MM.1S (cell line): ENCODE results near the gene FRMD4B.

Experiments
- DNase-seq: peaks from one replicate; pipeline ENCODE4 v3.0.0-alpha.2; 2015
- H2AFZ ChIP-seq: fragments of 300-600 bp; sonication (generic); 2 replicates; pipeline ENCODE4 v1.6.0; 2016; ENCODE audit warnings: antibody characterized with exemption, low read length
- H3F3A ChIP-seq: fragments of 300-600 bp; sonication (generic); 2 replicates; pipeline ENCODE4 v1.6.1; 2016; ENCODE audit warnings: mild to moderate bottlenecking, antibody characterized with exemption, low read length, moderate library complexity, mixed read lengths; ENCODE audit not compliant: insufficient read depth
- H3K27ac ChIP-seq: fragments of 300-600 bp; sonication (generic); 2 replicates; pipeline ENCODE4 v1.5.1; 2016; ENCODE audit warnings: mild to moderate bottlenecking, low read length
- H3K27me3 ChIP-seq: fragments of 300-600 bp; sonication (generic); replicated peaks from 2 replicates; pipeline ENCODE4 v1.6.0; 2016; ENCODE audit warnings: low read length; ENCODE audit not compliant: insufficient read depth
- H3K36me3 ChIP-seq: fragments of 300-600 bp; sonication (generic); replicated peaks from 2 replicates; pipeline ENCODE4 v1.6.1; 2016; ENCODE audit warnings: mild to moderate bottlenecking, low read length, mixed read lengths; ENCODE audit not compliant: insufficient read depth
- H3K4me1 ChIP-seq: fragments of 300-600 bp; sonication (generic); 2 replicates; pipeline ENCODE4 v1.6.1; 2016; ENCODE audit warnings: low read length, mixed read lengths
- H3K4me2 ChIP-seq: fragments of 300-600 bp; sonication (generic); 2 replicates; pipeline ENCODE4 v1.6.0; 2016; ENCODE audit warnings: low read depth, low read length
- H3K4me3 ChIP-seq: fragments of 300-600 bp; sonication (generic); 2 replicates; pipeline ENCODE4 v1.5.1; 2016; ENCODE audit warnings: low read length, mixed read lengths
- H3K79me2 ChIP-seq: fragments of 300-600 bp; sonication (generic); 2 replicates; pipeline ENCODE4 v1.6.1; 2016; ENCODE audit warnings: mixed run types, low read length, mixed read lengths
- H3K9ac ChIP-seq: fragments of 300-600 bp; sonication (generic); 2 replicates; pipeline ENCODE4 v1.6.1; 2016; ENCODE audit warnings: low read length, mixed read lengths
- H3K9me2 ChIP-seq: fragments of 300-600 bp; sonication (generic); replicated peaks from 2 replicates; pipeline ENCODE4 v1.6.1; 2016; ENCODE audit warnings: mild to moderate bottlenecking, low read length, mixed read lengths; ENCODE audit not compliant: insufficient read depth
- H3K9me3 ChIP-seq: fragments of 300-600 bp; sonication (generic); replicated peaks from 2 replicates; pipeline ENCODE4 v1.6.1; 2016; ENCODE audit warnings: mild to moderate bottlenecking, low read length, mixed read lengths; ENCODE audit not compliant: insufficient read depth
- H4K20me1 ChIP-seq: fragments of 300-600 bp; sonication (generic); 2 replicates; pipeline ENCODE4 v1.6.1; 2016; ENCODE audit warnings: mild to moderate bottlenecking, low read length, moderate library complexity, mixed read lengths; ENCODE audit not compliant: insufficient read depth
- EZH2 ChIP-seq: fragments of 300-600 bp; sonication (generic); optimal IDR thresholded peaks from 2 replicates; pipeline ENCODE3; 2017; ENCODE audit warnings: low read depth, mild to moderate bottlenecking, antibody characterized with exemption, low read length, mixed read lengths
- EZH2phosphoT487 ChIP-seq: fragments of 300-600 bp; sonication (generic); IDR thresholded peaks from 2 replicates; pipeline ENCODE4 v1.6.1; 2018; ENCODE audit warnings: antibody characterized with exemption, low read length
- TF ChIP-seq, protein P1 (sequence below): fragments of 300-600 bp; sonication (generic); IDR thresholded peaks from 2 replicates; pipeline ENCODE4 v1.5.1; 2016; ENCODE audit warnings: antibody characterized with exemption, low read length, mixed read lengths

Gene FRMD4B

DNA sequence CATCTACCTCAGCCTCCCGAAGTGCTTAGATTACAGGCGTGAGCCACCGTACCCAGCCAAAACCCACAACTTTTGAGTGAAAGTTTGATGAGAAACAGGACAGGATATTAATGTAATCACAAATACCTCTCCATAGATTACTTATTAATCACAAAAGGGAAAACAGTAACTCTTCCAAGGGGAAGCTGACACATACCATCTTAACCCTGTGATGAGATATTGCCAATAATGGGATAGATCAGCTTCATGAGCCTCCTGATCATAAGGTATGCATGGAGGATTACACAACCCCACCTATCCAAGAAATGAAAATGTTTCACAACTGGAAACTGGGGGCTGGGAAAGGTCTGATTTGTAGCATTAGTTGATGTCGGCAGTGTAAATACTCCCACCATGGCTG, 131.5 kb downstream of the FRMD4B start:
- no peak overlapping the region for H3K4me2 ChIP-seq
- H3K27ac ChIP-seq, result no peak overlapping the region
- no peak overlapping the region for H2AFZ ChIP-seq
- no peaks in the 10 kb centered on the region for H3K9me2 ChIP-seq
- H3K79me2 ChIP-seq, result no peaks in the 10 kb centered on the region
- no peak overlapping the region for H3K9ac ChIP-seq
- DNase-seq, result no peak
- H3K36me3 ChIP-seq, result no peaks in the 10 kb centered on the region
- no peak overlapping the region for H3K4me3 ChIP-seq
- no peaks in the 10 kb centered on the region for H3F3A ChIP-seq
- TF ChIP-seq EZH2phosphoT487 (no peak), EZH2 (no peak)
- TF ChIP-seq, protein P1, sequence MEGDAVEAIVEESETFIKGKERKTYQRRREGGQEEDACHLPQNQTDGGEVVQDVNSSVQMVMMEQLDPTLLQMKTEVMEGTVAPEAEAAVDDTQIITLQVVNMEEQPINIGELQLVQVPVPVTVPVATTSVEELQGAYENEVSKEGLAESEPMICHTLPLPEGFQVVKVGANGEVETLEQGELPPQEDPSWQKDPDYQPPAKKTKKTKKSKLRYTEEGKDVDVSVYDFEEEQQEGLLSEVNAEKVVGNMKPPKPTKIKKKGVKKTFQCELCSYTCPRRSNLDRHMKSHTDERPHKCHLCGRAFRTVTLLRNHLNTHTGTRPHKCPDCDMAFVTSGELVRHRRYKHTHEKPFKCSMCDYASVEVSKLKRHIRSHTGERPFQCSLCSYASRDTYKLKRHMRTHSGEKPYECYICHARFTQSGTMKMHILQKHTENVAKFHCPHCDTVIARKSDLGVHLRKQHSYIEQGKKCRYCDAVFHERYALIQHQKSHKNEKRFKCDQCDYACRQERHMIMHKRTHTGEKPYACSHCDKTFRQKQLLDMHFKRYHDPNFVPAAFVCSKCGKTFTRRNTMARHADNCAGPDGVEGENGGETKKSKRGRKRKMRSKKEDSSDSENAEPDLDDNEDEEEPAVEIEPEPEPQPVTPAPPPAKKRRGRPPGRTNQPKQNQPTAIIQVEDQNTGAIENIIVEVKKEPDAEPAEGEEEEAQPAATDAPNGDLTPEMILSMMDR, result no peak
- H3K27me3 ChIP-seq, result no peaks in the 10 kb centered on the region
- no peaks in the 10 kb centered on the region for H4K20me1 ChIP-seq
- H3K4me1 ChIP-seq, result no peaks in the 10 kb centered on the region
- no peaks in the 10 kb centered on the region for H3K9me3 ChIP-seq

DNA sequence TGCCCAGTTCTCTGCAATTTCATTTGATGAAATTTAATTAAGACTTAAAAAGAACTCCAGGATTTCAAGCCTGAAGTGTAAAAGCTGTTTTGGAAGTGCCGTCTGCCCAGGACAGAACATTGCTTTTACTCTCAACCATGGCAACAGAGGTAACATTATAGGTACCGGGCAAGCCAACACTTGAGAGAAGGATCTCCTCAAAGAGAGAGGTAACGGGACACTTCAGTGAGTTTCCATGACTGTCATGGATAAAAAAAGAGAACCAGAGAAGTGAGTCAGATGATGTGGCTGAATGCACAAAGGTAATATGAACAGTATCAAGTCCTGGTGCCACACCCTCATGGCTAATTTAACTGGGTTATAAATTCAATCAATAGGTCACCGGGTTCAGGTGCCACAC, 133.3 kb downstream of the FRMD4B start:
- Histone ChIP-seq H4K20me1 (no peaks in the 10 kb centered on the region), H3K9me3 (no peaks in the 10 kb centered on the region), H3K4me1 (no peaks in the 10 kb centered on the region), H3K27me3 (no peaks in the 10 kb centered on the region), H3K79me2 (no peaks in the 10 kb centered on the region), H3K4me2 (no peak overlapping the region), H3K9me2 (no peaks in the 10 kb centered on the region), H3F3A (no peaks in the 10 kb centered on the region), H3K9ac (no peak overlapping the region), H3K36me3 (no peaks in the 10 kb centered on the region), H2AFZ (no peak overlapping the region), H3K4me3 (no peak overlapping the region), H3K27ac (no peak overlapping the region)
- TF ChIP-seq, protein P1, result no peak
- TF ChIP-seq EZH2 (no peak), EZH2phosphoT487 (no peak)
- DNase-seq, result no peak

DNA sequence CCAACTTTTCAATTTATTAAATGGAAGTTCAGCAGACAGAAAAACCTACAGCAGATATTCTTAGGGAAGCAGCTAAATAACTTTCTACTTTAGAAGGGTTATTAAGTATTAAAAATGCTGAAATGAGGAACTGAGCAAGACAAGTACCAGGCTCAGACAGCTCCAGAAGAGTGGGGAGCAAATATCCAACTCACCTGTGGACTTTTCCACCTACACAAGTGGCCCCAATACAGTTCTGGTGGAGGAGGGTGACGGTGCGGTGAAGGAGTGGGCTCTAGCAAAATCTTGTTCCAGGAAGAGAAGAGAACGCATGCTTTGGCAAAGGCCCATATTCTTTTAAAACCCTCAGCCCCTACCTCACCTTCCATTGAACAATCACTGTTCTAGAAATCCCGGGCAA, 133.7 kb downstream of the FRMD4B start:
- H3K4me2 ChIP-seq, result no peak overlapping the region
- TF ChIP-seq EZH2phosphoT487 (no peak), EZH2 (no peak)
- TF ChIP-seq, protein P1, result no peak
- H2AFZ ChIP-seq, result no peak overlapping the region
- H3K4me3 ChIP-seq, result no peak overlapping the region
- no peaks in the 10 kb centered on the region for H3K4me1 ChIP-seq
- no peaks in the 10 kb centered on the region for H3K9me3 ChIP-seq
- no peaks in the 10 kb centered on the region for H3K36me3 ChIP-seq
- H3K27me3 ChIP-seq, result no peaks in the 10 kb centered on the region
- no peaks in the 10 kb centered on the region for H3K79me2 ChIP-seq
- no peak for DNase-seq
- no peaks in the 10 kb centered on the region for H3F3A ChIP-seq
- no peaks in the 10 kb centered on the region for H3K9me2 ChIP-seq
- H3K9ac ChIP-seq, result no peak overlapping the region
- no peaks in the 10 kb centered on the region for H4K20me1 ChIP-seq
- H3K27ac ChIP-seq, result no peak overlapping the region
